Mesothelial cell of epicardium (in vitro differentiated cells): ENCODE results near the gene MMP3. TPM values are rescaled to one million over a fixed set of nuclear protein-coding genes. Genes with fewer than 3 reads are reported as not detected.

Experiments
- DNase-seq, 2 experiments: peaks; one replicate each; pipeline ENCODE4 v3.0.0; 2021; ENCODE audit warnings: low spot score in 2 of 2; ENCODE audit not compliant: unreplicated experiment in 2 of 2
- H3K27ac Mint-ChIP-seq: 2 replicates; pipeline ENCODE4 v1.8.0; 2021; ENCODE audit warnings: mixed read lengths
- H3K27me3 Mint-ChIP-seq: 2 replicates; pipeline ENCODE4 v1.8.0; 2021; ENCODE audit warnings: low read depth, mixed read lengths
- H3K36me3 Mint-ChIP-seq: 2 replicates; pipeline ENCODE4 v1.8.0; 2021; ENCODE audit warnings: mixed read lengths
- H3K4me1 Mint-ChIP-seq: 2 replicates; pipeline ENCODE4 v1.8.0; 2021; ENCODE audit warnings: mixed read lengths
- H3K4me3 Mint-ChIP-seq: 2 replicates; pipeline ENCODE4 v1.8.0; 2021; ENCODE audit warnings: mild to moderate bottlenecking, moderate library complexity, mixed read lengths
- H3K9me3 Mint-ChIP-seq: 2 replicates; pipeline ENCODE4 v1.8.0; 2021; ENCODE audit warnings: mixed read lengths
- CTCF ChIP-seq: fragments of 200-600 bp; sonication (generic); IDR thresholded peaks from one replicate; pipeline ENCODE4 v1.5.0; 2021; ENCODE audit warnings: antibody characterized with exemption; ENCODE audit not compliant: unreplicated experiment
- total RNA-seq: library from RNA; stranded (reverse); gene quantifications from 3 replicates; pipeline ENCODE4 v1.2.1, GENCODE V29; 2021

The MMP3 gene
- total RNA-seq, 1 donor from 2014 or later: not detected

DNA sequence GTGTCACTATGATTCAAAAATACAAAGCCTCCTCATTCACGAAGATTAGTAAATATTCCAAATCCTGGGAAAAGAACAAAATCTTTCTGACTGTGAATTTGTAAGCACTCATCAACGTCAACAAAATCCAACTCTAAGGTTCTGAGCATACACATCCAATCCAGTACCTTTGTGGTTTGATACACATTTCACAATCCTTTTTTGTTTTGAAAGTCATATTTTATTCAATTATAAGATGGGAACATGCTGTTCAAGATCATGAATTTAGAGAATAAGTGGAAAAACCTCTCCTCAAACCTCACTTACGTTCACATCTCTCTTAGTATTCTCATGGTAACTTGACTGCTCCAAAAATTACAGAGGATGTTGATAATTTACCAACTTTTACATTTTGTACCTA is 9.6 kb upstream of the MMP3 start:
- no peaks in the 10 kb centered on the region for H3K27me3 Mint-ChIP-seq
- peaks cover 21% of the 10 kb centered on the region for H3K4me1 Mint-ChIP-seq
- no peak for TF ChIP-seq CTCF
- no peak for DNase-seq
- H3K27ac Mint-ChIP-seq: no peak overlapping the region
- H3K36me3 Mint-ChIP-seq: no peaks in the 10 kb centered on the region
- H3K9me3 Mint-ChIP-seq: peaks cover 4% of the 10 kb centered on the region
- H3K4me3 Mint-ChIP-seq: no peak overlapping the region

- Mint-ChIP-seq H3K36me3 (no peaks in the 10 kb centered on the region), H3K4me3 (no peak overlapping the region), H3K27me3 (no peaks in the 10 kb centered on the region), H3K4me1 (peaks cover 26% of the 10 kb centered on the region), H3K27ac (no peak overlapping the region), H3K9me3 (peaks cover 2% of the 10 kb centered on the region)
- no peak for DNase-seq
- TF ChIP-seq CTCF: no peak
Observed at GRCh38 chr11:102850973-102851745, 7.8 kb upstream of the MMP3 start.

DNA sequence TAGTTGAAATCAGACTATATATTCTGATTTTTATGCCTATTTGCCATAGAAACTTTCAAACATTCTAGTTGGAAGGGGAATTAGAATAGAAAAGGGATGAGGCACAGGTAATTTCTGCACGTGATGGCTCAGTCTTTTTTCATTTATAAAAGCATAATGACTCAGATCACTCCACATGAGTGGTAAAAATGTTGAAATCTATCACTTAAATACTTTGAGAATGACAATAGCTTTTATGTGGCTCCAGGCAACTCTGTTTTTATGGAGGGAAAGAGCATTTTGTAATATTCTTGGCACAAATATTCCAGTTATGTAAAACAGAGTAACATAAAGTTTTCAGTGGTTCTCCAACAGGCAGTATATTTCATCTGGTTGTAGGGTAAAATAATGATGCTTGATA is 5.9 kb upstream of the MMP3 start:
- no peaks in the 10 kb centered on the region for H3K36me3 Mint-ChIP-seq
- no peak overlapping the region for H3K4me3 Mint-ChIP-seq
- no peak for DNase-seq
- H3K4me1 Mint-ChIP-seq: peaks cover 29% of the 10 kb centered on the region
- H3K9me3 Mint-ChIP-seq: no peaks in the 10 kb centered on the region
- peak overlapping the region; percentile 18 for H3K27ac Mint-ChIP-seq
- no peak for TF ChIP-seq CTCF
- peaks cover 4% of the 10 kb centered on the region for H3K27me3 Mint-ChIP-seq

DNA sequence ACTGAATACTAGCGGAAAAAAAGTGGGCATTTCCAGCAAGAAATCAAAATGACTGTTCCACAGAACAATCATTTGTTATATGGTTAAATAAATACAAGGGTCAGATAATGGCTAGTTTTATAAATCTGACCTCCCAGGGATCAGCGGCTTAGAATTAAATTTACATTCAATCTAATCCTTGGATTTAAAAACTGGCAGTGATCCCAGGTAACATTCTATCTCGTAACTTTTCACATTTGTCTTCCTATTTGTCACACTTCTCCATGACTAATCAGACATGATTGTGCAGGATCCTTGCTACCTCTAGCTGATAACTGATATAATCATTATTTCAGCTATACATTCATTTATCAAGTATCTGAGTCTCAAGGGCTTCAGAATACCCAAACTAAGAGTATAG is 2.9 kb upstream of the MMP3 start:
- Mint-ChIP-seq H3K36me3 (no peaks in the 10 kb centered on the region), H3K9me3 (no peaks in the 10 kb centered on the region), H3K27ac (no peak overlapping the region), H3K27me3 (peaks cover 10% of the 10 kb centered on the region), H3K4me1 (peaks cover 26% of the 10 kb centered on the region), H3K4me3 (no peak overlapping the region)
- TF ChIP-seq CTCF: no peak
- DNase-seq: no peak

GRCh38 chr11:102842930-102843329 is 479 bp downstream of the MMP3 start:
- H3K4me3 Mint-ChIP-seq: no peak overlapping the region
- H3K36me3 Mint-ChIP-seq: no peaks in the 10 kb centered on the region
- DNase-seq: no peak
- peaks cover 18% of the 10 kb centered on the region for H3K4me1 Mint-ChIP-seq
- H3K27me3 Mint-ChIP-seq: peaks cover 10% of the 10 kb centered on the region
- H3K27ac Mint-ChIP-seq: no peak overlapping the region
- TF ChIP-seq CTCF: no peak
- H3K9me3 Mint-ChIP-seq: no peaks in the 10 kb centered on the region

GRCh38 chr11:102840018-102840417 is 3.4 kb downstream of the MMP3 start:
- TF ChIP-seq CTCF: no peak
- Mint-ChIP-seq H3K9me3 (no peaks in the 10 kb centered on the region), H3K4me3 (no peak overlapping the region)

More at GRCh38 chr11:102840018-102840417, 3.4 kb downstream of the MMP3 start:
- DNase-seq: no peak
- no peaks in the 10 kb centered on the region for H3K36me3 Mint-ChIP-seq
- H3K27ac Mint-ChIP-seq: peak overlapping the region; percentile 67
- H3K4me1 Mint-ChIP-seq: peaks cover 10% of the 10 kb centered on the region
- peaks cover 10% of the 10 kb centered on the region for H3K27me3 Mint-ChIP-seq
